CD4-positive, alpha-beta T cell treated with Interferon gamma for 1 hour (primary cell): ENCODE measurements around the gene FGF12.
"Not testable (repeated sequence)": the region's sequence is repeated elsewhere in the genome, so short reads cannot be mapped to it uniquely, and the experiment has no call there.

ENCODE experiments used
- DNase-seq: peaks from one replicate; pipeline ENCODE4 v3.0.0-alpha.2; 2020

The FGF12 gene

GRCh38 chr3:192727032-192727847 lies at the start of gene FGF12:
Gene FGF12 (minus strand): TSS chr3:192727541.
- no peak for DNase-seq

- DNase-seq = not testable (repeated sequence)
Observed at GRCh38 chr3:192774341-192774740, 47.0 kb upstream of the FGF12 start.

GRCh38 chr3:192772240-192772894 lies 45.0 kb upstream of the FGF12 start:
- DNase-seq = no peak

DNA sequence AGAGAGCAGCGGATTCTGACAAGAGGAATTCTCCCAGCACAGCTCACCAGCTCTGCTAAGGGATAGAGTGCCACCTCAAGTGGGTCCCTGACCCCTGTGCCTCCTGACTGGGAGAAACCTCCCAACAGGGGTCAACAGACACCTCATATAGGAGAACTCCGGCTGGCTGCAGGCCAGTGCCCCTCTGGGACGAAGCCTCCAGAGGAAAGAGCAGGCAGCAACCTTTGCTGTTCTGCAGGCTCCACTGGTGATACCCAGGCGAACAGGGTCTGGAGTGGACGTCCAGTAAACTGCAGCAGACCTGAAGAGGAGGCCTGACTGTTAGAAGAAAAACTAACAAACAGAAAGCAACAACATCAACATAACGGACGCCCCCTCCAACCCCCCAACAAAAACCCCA lies 31.3 kb upstream of the FGF12 start:
- DNase-seq = no peak

DNA sequence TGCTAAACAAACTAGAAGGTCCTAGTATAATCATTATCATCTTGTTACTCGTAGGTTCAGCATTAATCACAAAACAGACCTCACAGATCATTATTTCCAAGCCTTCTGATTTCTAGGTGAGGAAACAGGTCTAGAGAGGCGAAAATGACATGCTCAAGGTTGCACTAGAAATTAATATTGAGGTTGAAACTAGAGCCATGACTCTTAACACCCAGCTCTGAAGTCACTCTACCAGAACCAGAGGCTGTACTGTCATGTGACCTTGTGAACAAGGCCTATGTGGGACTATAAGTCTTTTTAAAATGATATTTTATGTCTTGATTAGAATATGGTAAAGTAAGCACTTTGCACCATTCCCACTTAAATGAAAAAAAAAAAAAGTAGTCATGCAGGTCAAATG lies 23.8 kb upstream of the FGF12 start:
- no peak for DNase-seq

- DNase-seq = no peak
Observed at GRCh38 chr3:192750201-192750600, 22.9 kb upstream of the FGF12 start.

DNA sequence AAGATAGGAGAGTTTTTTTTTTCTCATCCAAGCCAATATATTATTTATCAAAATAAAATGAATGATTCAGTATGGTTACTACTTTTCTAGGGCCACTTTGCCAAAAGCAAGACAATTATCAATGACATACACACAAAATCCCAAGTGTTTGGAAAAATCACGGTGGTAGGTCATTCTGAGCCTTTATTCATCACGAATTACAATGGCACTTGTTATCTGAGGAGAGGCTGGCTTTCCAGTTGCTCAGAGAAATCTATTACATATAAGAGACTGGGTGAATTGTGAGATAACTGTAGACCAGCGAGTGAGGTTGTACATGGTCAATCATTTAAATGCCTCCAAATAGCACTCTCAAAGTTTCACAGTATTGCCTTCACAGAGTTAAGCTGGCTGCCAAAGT lies 20.4 kb upstream of the FGF12 start:
- DNase-seq = no peak

GRCh38 chr3:192747145-192747544 lies 19.8 kb upstream of the FGF12 start:
- no peak for DNase-seq

GRCh38 chr3:192745150-192745549 lies 17.8 kb upstream of the FGF12 start:
- DNase-seq = no peak

GRCh38 chr3:192744604-192745003 lies 17.3 kb upstream of the FGF12 start:
- DNase-seq = not testable (repeated sequence)

- no peak for DNase-seq
Observed at GRCh38 chr3:192737506-192737905, 10.2 kb upstream of the FGF12 start.

- DNase-seq = no peak
Observed at GRCh38 chr3:192731233-192731632, 3.9 kb upstream of the FGF12 start.

DNA sequence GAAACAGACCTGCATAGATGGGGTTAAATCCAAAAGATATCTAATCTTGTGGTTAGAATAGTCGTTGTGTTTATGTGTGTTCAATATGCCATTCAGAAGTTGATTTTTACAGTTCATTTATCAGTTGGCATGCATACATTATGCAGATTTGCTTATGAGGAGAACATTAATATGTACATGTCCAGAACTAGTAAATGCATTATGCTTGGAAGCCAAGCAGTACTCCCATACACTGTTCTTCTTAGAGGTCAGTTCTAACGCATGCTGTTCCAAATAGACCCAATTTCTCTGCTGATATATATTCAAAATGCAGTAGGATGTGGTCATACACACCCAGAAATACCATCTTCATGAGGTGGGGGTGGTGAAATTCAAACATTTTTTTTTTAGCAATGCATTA lies 956 bp downstream of the FGF12 start:
- no peak for DNase-seq

DNA sequence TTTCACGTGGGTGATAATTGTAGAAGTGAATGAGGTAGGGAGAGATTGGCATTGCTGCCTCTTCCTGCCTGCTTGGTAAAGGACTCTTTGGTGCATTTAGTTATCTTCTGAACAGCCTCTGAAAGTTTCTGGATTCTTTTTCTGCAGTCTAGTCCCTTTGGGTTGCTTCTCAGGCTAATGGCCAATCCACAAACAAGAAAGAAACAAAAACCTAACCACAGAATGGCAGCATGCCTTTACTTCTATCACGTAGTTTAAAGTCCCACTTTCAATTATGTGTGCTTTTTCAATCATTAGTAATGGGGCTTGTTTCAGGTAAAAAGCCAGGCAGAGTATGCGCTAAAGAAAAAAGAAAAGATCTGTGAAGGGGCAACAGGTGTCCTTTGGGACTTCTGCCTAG lies 7.4 kb downstream of the FGF12 start:
- no peak for DNase-seq

DNA sequence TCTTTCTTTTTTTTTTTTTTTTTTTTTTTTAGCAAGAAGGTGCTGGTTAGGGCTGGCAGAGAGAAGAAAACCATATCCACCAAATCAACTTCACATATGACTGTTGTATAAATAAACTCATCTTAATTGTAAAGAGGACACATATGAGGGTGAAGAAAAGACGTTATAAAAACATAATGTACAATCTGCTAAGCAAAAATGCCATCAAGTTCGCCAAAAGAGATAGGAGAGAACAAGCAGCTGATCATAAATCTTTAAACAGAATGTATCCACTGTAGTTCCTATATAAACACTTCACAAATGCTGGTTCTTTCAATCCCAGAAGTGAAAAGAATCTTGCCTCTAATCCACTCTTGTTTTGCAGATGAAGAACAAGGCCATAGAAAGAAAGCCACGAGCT lies 9.2 kb downstream of the FGF12 start:
- DNase-seq = no peak

- no peak for DNase-seq
Observed at GRCh38 chr3:192715126-192715525, 12.2 kb downstream of the FGF12 start.

- not testable (repeated sequence) for DNase-seq
Observed at GRCh38 chr3:192711126-192711525, 16.2 kb downstream of the FGF12 start.

DNA sequence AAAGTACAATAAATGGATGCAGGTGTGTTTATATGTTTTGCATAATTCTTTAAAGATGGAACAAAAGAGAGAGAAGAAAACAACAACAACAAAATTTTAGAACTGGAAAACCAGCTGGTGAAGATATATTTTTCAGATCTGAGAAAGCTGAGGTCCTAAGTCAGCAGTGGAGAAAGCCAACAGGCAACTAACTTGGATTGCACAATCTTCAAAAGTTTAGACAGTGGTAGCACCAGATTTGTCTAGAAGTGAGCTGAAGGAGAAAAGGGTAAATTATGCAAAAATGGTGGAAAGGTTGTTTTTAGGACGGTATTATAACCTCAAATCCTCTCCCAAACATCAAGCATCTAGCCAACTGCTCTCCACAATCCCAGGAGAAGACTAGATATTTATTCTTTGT lies 17.0 kb downstream of the FGF12 start:
- no peak for DNase-seq

- DNase-seq = no peak
Observed at GRCh38 chr3:192706272-192706671, 21.1 kb downstream of the FGF12 start.

DNA sequence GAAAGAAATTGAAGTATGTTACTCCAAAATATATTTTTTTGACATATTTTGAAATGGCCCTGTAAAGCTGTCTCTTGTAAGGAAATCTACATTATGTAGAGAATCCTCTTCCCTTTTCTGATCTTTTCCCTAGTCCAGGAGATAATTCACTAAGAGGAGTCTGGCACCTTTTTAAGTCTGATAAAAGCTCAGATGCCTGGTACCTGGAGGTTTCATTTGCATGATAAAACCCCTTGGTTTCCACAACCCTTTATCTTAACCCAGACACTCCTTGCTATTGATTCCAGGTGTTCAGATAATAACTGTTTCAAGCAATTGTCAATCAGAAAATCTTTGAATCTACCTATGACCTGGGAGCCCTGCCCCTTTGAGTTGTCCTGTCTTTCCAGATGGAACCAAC lies 26.5 kb downstream of the FGF12 start:
- DNase-seq = no peak

DNA sequence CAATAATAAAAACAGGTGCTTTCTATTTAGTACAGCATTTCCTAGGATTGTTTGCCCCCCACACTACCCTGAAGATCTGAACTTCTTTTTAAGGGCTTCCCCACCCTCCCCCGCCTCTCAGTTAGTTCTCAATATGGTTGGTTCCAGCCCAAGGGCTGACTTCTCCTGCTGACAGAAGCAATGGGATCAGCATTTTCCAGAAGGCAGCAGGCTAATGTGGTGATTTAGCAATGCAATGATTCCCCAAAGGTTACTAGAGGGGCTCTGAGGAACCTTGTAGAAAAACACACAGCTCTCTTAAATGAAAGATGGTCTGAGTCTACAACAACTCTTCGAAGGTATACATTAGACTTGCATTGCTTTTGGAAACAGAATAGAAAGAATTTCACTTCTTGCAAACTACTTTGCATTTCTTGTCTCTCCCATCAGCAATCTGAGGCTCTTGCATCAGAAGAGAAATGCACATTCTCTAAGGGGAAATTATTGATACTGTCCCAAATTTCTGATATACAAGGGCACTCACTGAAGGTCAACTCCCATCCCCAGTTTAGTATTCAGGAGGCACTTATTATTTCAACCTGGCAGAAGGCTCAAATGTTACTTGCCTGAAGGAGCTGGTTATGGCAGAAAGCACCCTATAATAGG lies 30.3 kb downstream of the FGF12 start:
- no peak for DNase-seq

DNA sequence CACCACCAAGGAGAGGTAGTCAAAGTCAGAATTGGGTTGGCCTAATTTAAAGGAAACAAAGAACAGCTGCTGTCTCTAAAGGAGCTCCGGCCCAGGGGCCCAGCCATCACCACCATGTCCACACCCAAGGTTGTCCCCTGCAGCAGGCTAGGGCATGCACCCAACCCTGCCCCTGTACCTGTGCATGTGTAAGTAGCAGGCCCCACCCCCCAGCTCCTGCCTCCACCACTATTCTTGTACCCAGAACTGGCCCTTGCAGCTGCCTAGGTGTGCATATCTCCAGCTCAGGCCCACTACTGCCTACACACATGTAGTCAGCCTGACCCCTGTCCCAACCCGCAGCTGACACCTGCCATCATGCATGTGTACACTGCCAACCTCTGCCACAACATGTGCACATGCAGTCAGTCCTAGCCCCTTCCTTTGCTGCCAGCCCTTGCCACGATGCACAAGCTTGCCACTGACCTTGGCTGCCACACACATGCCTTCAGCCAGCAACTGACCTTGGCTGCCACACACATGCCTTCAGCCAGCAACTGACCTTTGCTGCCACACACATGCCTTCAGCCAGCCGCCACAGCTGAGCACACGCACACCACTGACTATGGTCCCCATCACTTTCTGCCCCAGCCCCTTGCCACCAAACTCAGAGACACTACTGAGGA lies 39.7 kb downstream of the FGF12 start:
- DNase-seq = no peak

GRCh38 chr3:192685801-192686200 lies 41.5 kb downstream of the FGF12 start:
- DNase-seq = no peak

DNA sequence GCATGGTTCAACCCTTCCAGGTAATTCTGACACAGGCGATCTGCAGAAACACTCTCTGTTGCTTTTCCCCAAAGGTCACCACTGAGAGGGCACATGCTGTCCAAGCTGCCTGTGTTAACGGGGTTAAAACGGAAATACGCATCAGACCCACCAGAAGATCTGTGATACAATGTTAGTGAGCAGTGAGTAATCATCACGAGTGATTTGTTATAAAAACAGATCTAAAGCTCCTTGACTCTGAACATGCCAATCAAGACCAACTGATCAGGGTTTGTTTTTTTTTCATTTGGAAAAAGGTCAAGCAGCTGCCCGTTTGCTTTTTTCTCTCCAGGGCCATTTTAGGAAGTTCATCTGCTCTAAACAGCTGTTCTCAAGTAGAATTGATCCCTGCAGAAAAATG lies 43.2 kb downstream of the FGF12 start:
- no peak for DNase-seq
